Endodermal cell (in vitro differentiated cells): ENCODE data around the gene MRPS18A. TPM values are rescaled to one million over a fixed set of nuclear protein-coding genes. Genes with fewer than 3 reads are reported as not detected.

Source experiments
- DNase-seq: peaks from one replicate; pipeline ENCODE4 v3.0.0-alpha.2; 2017
- H3K27ac ChIP-seq: 2 replicates; pipeline ENCODE4 v1.5.1; 2013; ENCODE audit warnings: mild to moderate bottlenecking, low read depth, low read length, moderate library complexity
- H3K27me3 ChIP-seq: 2 replicates; pipeline ENCODE4 v1.6.1; 2013; ENCODE audit warnings: mild to moderate bottlenecking, low read length, moderate library complexity; ENCODE audit not compliant: insufficient read depth, control insufficient read depth, poor library complexity, severe bottlenecking
- H3K36me3 ChIP-seq: 2 replicates; pipeline ENCODE4 v1.7.0; 2013; ENCODE audit warnings: mild to moderate bottlenecking, low read length, moderate library complexity; ENCODE audit not compliant: control insufficient read depth, insufficient read depth
- H3K4me1 ChIP-seq: one replicate; pipeline ENCODE4 v1.7.0; 2013; ENCODE audit warnings: low read length; ENCODE audit not compliant: control insufficient read depth, insufficient read depth
- H3K4me3 ChIP-seq: 2 replicates; pipeline ENCODE4 v1.5.1; 2013; ENCODE audit warnings: mild to moderate bottlenecking, low read length, moderate library complexity
- H3K9ac ChIP-seq: 2 replicates; pipeline ENCODE4 v1.6.1; 2013; ENCODE audit warnings: mild to moderate bottlenecking, low read length, moderate library complexity; ENCODE audit not compliant: poor library complexity, severe bottlenecking; ENCODE audit errors: extremely low read depth
- H3K9me3 ChIP-seq: 2 replicates; pipeline ENCODE4 v1.6.1; 2013; ENCODE audit warnings: mild to moderate bottlenecking, low read length, moderate library complexity; ENCODE audit not compliant: control insufficient read depth
- H3K27ac Mint-ChIP-seq: 2 replicates; pipeline ENCODE4 v1.8.0; 2020; ENCODE audit warnings: mixed read lengths
- H3K27me3 Mint-ChIP-seq: 2 replicates; pipeline ENCODE4 v1.8.0; 2021; ENCODE audit warnings: mild to moderate bottlenecking, mixed read lengths; ENCODE audit not compliant: insufficient read depth
- H3K36me3 Mint-ChIP-seq: 2 replicates; pipeline ENCODE4 v1.8.0; 2020; ENCODE audit warnings: low read depth, mixed read lengths
- H3K4me1 Mint-ChIP-seq: 2 replicates; pipeline ENCODE4 v1.8.0; 2020; ENCODE audit warnings: mixed read lengths
- H3K4me3 Mint-ChIP-seq: 2 replicates; pipeline ENCODE4 v1.8.0; 2020; ENCODE audit warnings: mild to moderate bottlenecking, moderate library complexity, mixed read lengths
- H3K9me3 Mint-ChIP-seq: 2 replicates; pipeline ENCODE4 v1.8.0; 2020; ENCODE audit warnings: mild to moderate bottlenecking, mixed read lengths
- WGBS, 2 experiments: methylation state at CpG; one replicate each; pipeline versions ENCODE4 v1.1.5 to v1.1.7; 2013; ENCODE audit warnings: missing lambda C conversion rate in 2 of 2, mixed read lengths in 1 of 2; ENCODE audit not compliant: insufficient coverage in 1 of 2, insufficient read length in 1 of 2; 5-methylcytosine and 5-hydroxymethylcytosine counted together
- total RNA-seq, 2 donors: library from RNA; stranded (reverse); fragmentation: NEBNext Ultra II Directional in 1 of 2; extraction: Animal tissue kit (Norgen Biotek cat#: 25700) in 1 of 2; gene quantifications; 2 replicates in 1 of 2; 3 replicates in 1 of 2; pipeline ENCODE4 v1.2.1, GENCODE V29; 2021
- TF ChIP-seq, protein P1 (sequence below): fragments of 200-600 bp; sonication (generic); conservative IDR thresholded peaks from 2 replicates; pipeline ENCODE4 v1.5.0; 2021; ENCODE audit warnings: antibody characterized with exemption, mild to moderate bottlenecking

The MRPS18A gene
- total RNA-seq, 2 donors from 2014 or later: 53.6 to 58.8 TPM

DNA sequence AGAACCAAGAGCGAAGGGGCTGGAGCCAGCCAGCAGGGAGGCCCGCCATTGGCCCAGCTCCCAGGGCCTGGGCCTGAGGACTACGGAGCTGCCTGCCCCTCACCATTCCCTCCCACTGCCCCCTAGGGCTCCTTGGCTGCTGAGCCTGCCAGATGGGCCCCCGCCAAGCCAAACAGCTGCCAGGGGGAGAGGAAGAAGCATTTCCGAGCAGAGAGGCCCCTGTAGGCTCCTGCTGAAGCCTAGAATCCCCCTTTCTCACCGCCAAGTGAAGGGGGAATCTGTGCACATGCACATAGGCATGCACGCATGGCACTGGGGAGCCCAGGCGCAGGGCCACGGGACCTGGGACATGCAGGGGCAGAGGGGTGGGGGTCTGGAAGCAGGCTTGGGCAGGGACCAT, 28.5 kb upstream of the MRPS18A start:
- TF ChIP-seq, protein P1, sequence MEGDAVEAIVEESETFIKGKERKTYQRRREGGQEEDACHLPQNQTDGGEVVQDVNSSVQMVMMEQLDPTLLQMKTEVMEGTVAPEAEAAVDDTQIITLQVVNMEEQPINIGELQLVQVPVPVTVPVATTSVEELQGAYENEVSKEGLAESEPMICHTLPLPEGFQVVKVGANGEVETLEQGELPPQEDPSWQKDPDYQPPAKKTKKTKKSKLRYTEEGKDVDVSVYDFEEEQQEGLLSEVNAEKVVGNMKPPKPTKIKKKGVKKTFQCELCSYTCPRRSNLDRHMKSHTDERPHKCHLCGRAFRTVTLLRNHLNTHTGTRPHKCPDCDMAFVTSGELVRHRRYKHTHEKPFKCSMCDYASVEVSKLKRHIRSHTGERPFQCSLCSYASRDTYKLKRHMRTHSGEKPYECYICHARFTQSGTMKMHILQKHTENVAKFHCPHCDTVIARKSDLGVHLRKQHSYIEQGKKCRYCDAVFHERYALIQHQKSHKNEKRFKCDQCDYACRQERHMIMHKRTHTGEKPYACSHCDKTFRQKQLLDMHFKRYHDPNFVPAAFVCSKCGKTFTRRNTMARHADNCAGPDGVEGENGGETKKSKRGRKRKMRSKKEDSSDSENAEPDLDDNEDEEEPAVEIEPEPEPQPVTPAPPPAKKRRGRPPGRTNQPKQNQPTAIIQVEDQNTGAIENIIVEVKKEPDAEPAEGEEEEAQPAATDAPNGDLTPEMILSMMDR: no peak
- no peak overlapping the region for H3K27ac ChIP-seq
- Mint-ChIP-seq H3K36me3 (no peaks in the 10 kb centered on the region), H3K27ac (no peak overlapping the region), H3K9me3 (peaks cover 1% of the 10 kb centered on the region), H3K4me3 (no peak overlapping the region), H3K27me3 (no peaks in the 10 kb centered on the region), H3K4me1 (peaks cover 45% of the 10 kb centered on the region)
- no peaks in the 10 kb centered on the region for H3K9me3 ChIP-seq
- 50 to 80% methylated on average over 1 to 9 of the region's 9 CpGs for WGBS, 2 experiments
- no peaks in the 10 kb centered on the region for H3K36me3 ChIP-seq
- H3K9ac ChIP-seq: no peak overlapping the region
- no peak for DNase-seq
- H3K4me1 ChIP-seq: peaks cover 10% of the 10 kb centered on the region
- H3K4me3 ChIP-seq: no peak overlapping the region
- no peaks in the 10 kb centered on the region for H3K27me3 ChIP-seq

- no peak overlapping the region for H3K27ac ChIP-seq
- peaks cover 1% of the 10 kb centered on the region for H3K9me3 Mint-ChIP-seq
- DNase-seq: peak; percentile 20
- H3K4me1 ChIP-seq: peaks cover 10% of the 10 kb centered on the region
- TF ChIP-seq, protein P1: no peak
- peaks cover 48% of the 10 kb centered on the region for H3K4me1 Mint-ChIP-seq
- H3K9me3 ChIP-seq: no peaks in the 10 kb centered on the region
- H3K4me3 ChIP-seq: no peak overlapping the region
- no peak overlapping the region for H3K9ac ChIP-seq
- H3K36me3 Mint-ChIP-seq: no peaks in the 10 kb centered on the region
- H3K27me3 ChIP-seq: no peaks in the 10 kb centered on the region
- no peak overlapping the region for H3K4me3 Mint-ChIP-seq
- 82% methylated on average over 5 of the region's 5 CpGs; no CpG with 5 or more reads in 1 of the 2 experiments for WGBS, 2 experiments
- no peak overlapping the region for H3K27ac Mint-ChIP-seq
- H3K36me3 ChIP-seq: no peaks in the 10 kb centered on the region
- no peaks in the 10 kb centered on the region for H3K27me3 Mint-ChIP-seq
These were observed 27.6 kb upstream of the MRPS18A start for GRCh38 chr6:43715056-43715788.

DNA sequence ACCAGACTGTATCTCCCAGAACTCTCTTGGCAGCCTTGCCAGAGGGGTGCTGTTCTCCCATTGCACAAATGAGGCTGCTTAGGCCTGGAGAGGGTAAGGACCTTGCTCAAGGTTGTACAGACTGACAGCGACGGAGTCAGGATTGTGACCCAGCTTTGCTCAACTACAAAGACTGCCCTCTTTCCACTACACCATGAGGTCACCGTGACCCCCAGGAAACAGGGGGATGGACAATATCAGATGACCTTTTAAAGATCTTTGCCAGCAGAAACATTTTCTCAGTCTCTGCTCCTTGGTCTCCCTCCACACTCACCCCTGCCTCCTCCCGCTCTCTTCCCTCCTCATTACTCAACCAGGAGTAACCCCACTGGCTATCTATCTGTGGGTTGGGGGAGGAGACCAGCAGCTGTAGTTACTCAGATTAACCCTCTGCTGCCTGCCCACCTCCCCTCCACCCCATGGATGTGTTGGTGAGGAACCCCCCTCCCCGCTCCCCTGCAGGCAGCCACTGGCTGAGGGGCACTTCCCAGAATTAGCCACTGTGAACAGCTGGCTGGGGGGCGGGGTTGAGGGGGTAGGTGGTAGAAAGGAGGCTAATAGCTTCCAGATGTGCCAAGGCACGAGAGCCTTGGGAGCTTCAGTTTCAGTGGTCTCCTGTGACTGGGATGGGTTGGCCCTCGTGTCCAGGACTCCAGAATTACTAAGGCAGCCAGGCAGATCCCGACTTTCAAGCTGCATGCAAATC, 26.9 kb upstream of the MRPS18A start:
- no peaks in the 10 kb centered on the region for H3K27me3 Mint-ChIP-seq
- H3K9me3 Mint-ChIP-seq: peaks cover 1% of the 10 kb centered on the region
- Histone ChIP-seq H3K27ac (no peak overlapping the region), H3K36me3 (no peaks in the 10 kb centered on the region), H3K9ac (no peak overlapping the region), H3K4me3 (no peak overlapping the region), H3K4me1 (peaks cover 12% of the 10 kb centered on the region), H3K9me3 (no peaks in the 10 kb centered on the region), H3K27me3 (no peaks in the 10 kb centered on the region)
- DNase-seq: peak; percentile 64
- H3K27ac Mint-ChIP-seq: peak overlapping the region; percentile 17
- no peaks in the 10 kb centered on the region for H3K36me3 Mint-ChIP-seq
- TF ChIP-seq, protein P1: no peak
- 78 to 87% methylated on average over 5 to 9 of the region's 9 CpGs for WGBS, 2 experiments
- H3K4me3 Mint-ChIP-seq: no peak overlapping the region
- peaks cover 48% of the 10 kb centered on the region for H3K4me1 Mint-ChIP-seq
